GM06990 (cell line): ENCODE data around the gene WIPF3.

Experiments used
- DNase-seq: peaks from one replicate; pipeline ENCODE4 v3.0.0-alpha.2; 2011; ENCODE audit not compliant: insufficient read length; ENCODE audit errors: extremely low read depth
- H3K27me3 ChIP-seq: replicated peaks from 2 replicates; pipeline ENCODE4 v1.6.0; 2011; ENCODE audit warnings: low read length; ENCODE audit not compliant: control insufficient read depth, insufficient read depth
- H3K36me3 ChIP-seq: 2 replicates; pipeline ENCODE4 v1.5.1; 2011; ENCODE audit warnings: low read length; ENCODE audit not compliant: control insufficient read depth, insufficient read depth
- H3K4me3 ChIP-seq: replicated peaks from 2 replicates; pipeline ENCODE4 v1.5.1; 2011; ENCODE audit warnings: low read depth, mild to moderate bottlenecking, control low read depth, low read length
- CTCF ChIP-seq: IDR thresholded peaks from 2 replicates; pipeline ENCODE4 v1.5.1; 2011; ENCODE audit warnings: low read length, control low read depth, mild to moderate bottlenecking, inconsistent platforms; ENCODE audit not compliant: insufficient read depth, poor library complexity, severe bottlenecking

WIPF3 gene

GRCh38 chr7:29922921-29923700, 116.8 kb downstream of the WIPF3 start:
- no peaks in the 10 kb centered on the region for H3K27me3 ChIP-seq
- no peak for TF ChIP-seq CTCF
- H3K36me3 ChIP-seq, result peaks cover 17% of the 10 kb centered on the region
- no peak for DNase-seq
- H3K4me3 ChIP-seq, result no peak overlapping the region

- H3K4me3 ChIP-seq, result no peak overlapping the region
- DNase-seq, result no peak
- peaks cover 15% of the 10 kb centered on the region for H3K36me3 ChIP-seq
These were observed 117.7 kb downstream of the WIPF3 start for GRCh38 chr7:29924006-29924405.

GRCh38 chr7:29924684-29925083, 118.4 kb downstream of the WIPF3 start:
- TF ChIP-seq CTCF, result no peak
- H3K36me3 ChIP-seq, result peaks cover 16% of the 10 kb centered on the region
- no peak for DNase-seq
- H3K27me3 ChIP-seq, result no peaks in the 10 kb centered on the region
- H3K4me3 ChIP-seq, result no peak overlapping the region

More at GRCh38 chr7:29924006-29924405, 117.7 kb downstream of the WIPF3 start:
- H3K27me3 ChIP-seq, result no peaks in the 10 kb centered on the region
- no peak for TF ChIP-seq CTCF

GRCh38 chr7:29926216-29926615, 119.9 kb downstream of the WIPF3 start:
- DNase-seq, result no peak
- H3K27me3 ChIP-seq, result no peaks in the 10 kb centered on the region
- no peak overlapping the region for H3K4me3 ChIP-seq
- H3K36me3 ChIP-seq, result peaks cover 16% of the 10 kb centered on the region
- no peak for TF ChIP-seq CTCF

- H3K36me3 ChIP-seq, result peaks cover 16% of the 10 kb centered on the region
- DNase-seq, result no peak
- TF ChIP-seq CTCF, result no peak
These were observed 120.4 kb downstream of the WIPF3 start for GRCh38 chr7:29926741-29927140.

More at GRCh38 chr7:29926741-29927140, 120.4 kb downstream of the WIPF3 start:
- no peaks in the 10 kb centered on the region for H3K27me3 ChIP-seq
- no peak overlapping the region for H3K4me3 ChIP-seq
